ENCODE measurements around the gene GRK1. TPM values are rescaled to one million over a fixed set of nuclear protein-coding genes. Genes with fewer than 3 reads are reported as not detected.
"Not testable (repeated sequence)": the region's sequence is repeated elsewhere in the genome, so short reads cannot be mapped to it uniquely, and the experiment has no call there.

Gene GRK1
- total RNA-seq, 1 experiment from 2014 or later = not detected

GRCh38 chr13:113725329-113726105 is 58.5 kb downstream of the GRK1 start:
- not testable (repeated sequence) for DNase-seq (ENCODE audit: extremely low read depth, low read depth)

GRCh38 chr13:113726106-113726821 is 59.2 kb downstream of the GRK1 start:
- not testable (repeated sequence) for DNase-seq (ENCODE audit: extremely low read depth, low read depth)

GRCh38 chr13:113726961-113727411 is 60.0 kb downstream of the GRK1 start:
- no peak for DNase-seq (ENCODE audit: extremely low read depth, low read depth)

- no peak for DNase-seq (ENCODE audit: extremely low read depth, low read depth)
These were observed 61.6 kb downstream of the GRK1 start for GRCh38 chr13:113728571-113729054.

- DNase-seq (ENCODE audit: extremely low read depth, low read depth) = no peak
These were observed 62.4 kb downstream of the GRK1 start for GRCh38 chr13:113729187-113730019.

- DNase-seq (ENCODE audit: extremely low read depth, low read depth) = no peak
These were observed 63.3 kb downstream of the GRK1 start for GRCh38 chr13:113730258-113730691.

- DNase-seq (ENCODE audit: extremely low read depth, low read depth) = no peak
These were observed 63.8 kb downstream of the GRK1 start for GRCh38 chr13:113730831-113731191.

- no peak for DNase-seq (ENCODE audit: extremely low read depth, low read depth)
These were observed 64.5 kb downstream of the GRK1 start for GRCh38 chr13:113731192-113732175.

GRCh38 chr13:113732176-113732960 is 65.3 kb downstream of the GRK1 start:
- DNase-seq (ENCODE audit: extremely low read depth, low read depth) = no peak

GRCh38 chr13:113732961-113733950 is 66.2 kb downstream of the GRK1 start:
- no peak for DNase-seq (ENCODE audit: extremely low read depth, low read depth)

GRCh38 chr13:113734099-113734825 is 67.2 kb downstream of the GRK1 start:
- no peak for DNase-seq (ENCODE audit: extremely low read depth, low read depth)

- no peak for DNase-seq (ENCODE audit: extremely low read depth, low read depth)
These were observed 67.8 kb downstream of the GRK1 start for GRCh38 chr13:113734826-113735125.

GRCh38 chr13:113735194-113735593 is 68.2 kb downstream of the GRK1 start:
- DNase-seq (ENCODE audit: extremely low read depth, low read depth) = no peak

GRCh38 chr13:113735750-113736149 is 68.7 kb downstream of the GRK1 start:
- DNase-seq (ENCODE audit: extremely low read depth, low read depth) = no peak

- no peak for DNase-seq (ENCODE audit: extremely low read depth, low read depth)
These were observed 69.3 kb downstream of the GRK1 start for GRCh38 chr13:113736258-113736731.

- DNase-seq (ENCODE audit: extremely low read depth, low read depth) = no peak
These were observed 70.8 kb downstream of the GRK1 start for GRCh38 chr13:113737803-113738202.
